RWPE1 (cell line): ENCODE results near the gene EXOC3L1.
A peak's percentile ranks its signal among the peaks of the same experiment; 100 is the strongest.

Experiments used
- CTCF ChIA-PET: fragments of 350-600 bp; sonication (Branson Sonifier 250); formaldehyde crosslinking; extraction: SDS; loops from one replicate; lab custom pipeline; 2021; lab: Yijun Ruan, JAX
- POLR2A ChIA-PET: fragments of 400-600 bp; formaldehyde crosslinking; extraction: SDS; loops from one replicate; lab custom pipeline; 2020; ENCODE audit warnings: antibody characterized with exemption; ENCODE audit not compliant: low non-redundant PET; lab: Yijun Ruan, JAX
- DNase-seq: peaks from one replicate; pipeline ENCODE4 v3.0.0; 2012; ENCODE audit warnings: low spot score
- H3K27ac ChIP-seq: fragments of 450-650 bp; 2 replicates; pipeline ENCODE4 v1.5.1; 2017
- TF ChIP-seq, protein P1 (sequence below): fragments of 450-650 bp; conservative IDR thresholded peaks from 2 replicates; pipeline ENCODE4 v1.5.1; 2017; ENCODE audit warnings: low read depth, mild to moderate bottlenecking

EXOC3L1 gene

GRCh38 chr16:67169011-67169451 is 20.9 kb downstream of the EXOC3L1 start:
- no peak for DNase-seq

GRCh38 chr16:67167588-67167987 is 22.3 kb downstream of the EXOC3L1 start:
- POLR2A ChIA-PET = no interaction called here
- TF ChIP-seq, protein P1, sequence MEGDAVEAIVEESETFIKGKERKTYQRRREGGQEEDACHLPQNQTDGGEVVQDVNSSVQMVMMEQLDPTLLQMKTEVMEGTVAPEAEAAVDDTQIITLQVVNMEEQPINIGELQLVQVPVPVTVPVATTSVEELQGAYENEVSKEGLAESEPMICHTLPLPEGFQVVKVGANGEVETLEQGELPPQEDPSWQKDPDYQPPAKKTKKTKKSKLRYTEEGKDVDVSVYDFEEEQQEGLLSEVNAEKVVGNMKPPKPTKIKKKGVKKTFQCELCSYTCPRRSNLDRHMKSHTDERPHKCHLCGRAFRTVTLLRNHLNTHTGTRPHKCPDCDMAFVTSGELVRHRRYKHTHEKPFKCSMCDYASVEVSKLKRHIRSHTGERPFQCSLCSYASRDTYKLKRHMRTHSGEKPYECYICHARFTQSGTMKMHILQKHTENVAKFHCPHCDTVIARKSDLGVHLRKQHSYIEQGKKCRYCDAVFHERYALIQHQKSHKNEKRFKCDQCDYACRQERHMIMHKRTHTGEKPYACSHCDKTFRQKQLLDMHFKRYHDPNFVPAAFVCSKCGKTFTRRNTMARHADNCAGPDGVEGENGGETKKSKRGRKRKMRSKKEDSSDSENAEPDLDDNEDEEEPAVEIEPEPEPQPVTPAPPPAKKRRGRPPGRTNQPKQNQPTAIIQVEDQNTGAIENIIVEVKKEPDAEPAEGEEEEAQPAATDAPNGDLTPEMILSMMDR = no peak
- H3K27ac ChIP-seq = peak overlapping the region; percentile 98
- no peak for DNase-seq
- CTCF ChIA-PET = interaction anchor here (0.6 to 1.7 kb wide), 2 partner anchors 12 to 147 kb away, joined by 3 to 6 read pairs; no protein-coding TSS in a partner anchor

More at GRCh38 chr16:67169011-67169451, 20.9 kb downstream of the EXOC3L1 start:
- H3K27ac ChIP-seq = peak overlapping the region; percentile 98
- ChIA-PET CTCF (interaction anchor here (1.3 to 1.7 kb wide), 2 partner anchors 14 to 24 kb away, joined by 4 to 6 read pairs; partner anchors contain the start of gene E2F4), POLR2A (no interaction called here)
- TF ChIP-seq, protein P1 = no peak

- H3K27ac ChIP-seq = peak overlapping the region; percentile 98
- no peak for DNase-seq
- ChIA-PET CTCF (interaction anchor here (0.7 kb wide), 1 partner anchor 1255 kb away, joined by 3 read pairs; no protein-coding TSS in a partner anchor), POLR2A (no interaction called here)
- TF ChIP-seq, protein P1 = no peak
These were observed 23.3 kb downstream of the EXOC3L1 start for GRCh38 chr16:67166598-67167168.

GRCh38 chr16:67166110-67166547 is 23.8 kb downstream of the EXOC3L1 start:
- ChIA-PET CTCF (interaction anchor here (0.7 kb wide), 1 partner anchor 1256 kb away, joined by 3 read pairs; no protein-coding TSS in a partner anchor), POLR2A (no interaction called here)
- TF ChIP-seq, protein P1 = no peak
- DNase-seq = no peak
- H3K27ac ChIP-seq = peak overlapping the region; percentile 98

GRCh38 chr16:67165121-67166078 is 24.5 kb downstream of the EXOC3L1 start:
- no peak for DNase-seq
- H3K27ac ChIP-seq = peak overlapping the region; percentile 98
- POLR2A ChIA-PET = no interaction called here
- TF ChIP-seq, protein P1 = no peak
- CTCF ChIA-PET = interaction anchor here (0.6 kb wide), 1 partner anchor 172 kb away, joined by 5 read pairs; no protein-coding TSS in a partner anchor

- peak within 1 kb of the TSS; percentile 98 for H3K27ac ChIP-seq
- POLR2A ChIA-PET = no interaction called here
- CTCF ChIA-PET = no interaction called here
- TF ChIP-seq, protein P1 = no peak
- peak; percentile 44 for DNase-seq
These were observed 25.3 kb downstream of the EXOC3L1 start, which contains the start of gene HSF4 for GRCh38 chr16:67164599-67165061. HSF4 (plus strand) TSS chr16:67164745; CDS start chr16:67164812, 67 bp downstream.
